Measurements from ENCODE around the gene EPB41L4A.

DNA sequence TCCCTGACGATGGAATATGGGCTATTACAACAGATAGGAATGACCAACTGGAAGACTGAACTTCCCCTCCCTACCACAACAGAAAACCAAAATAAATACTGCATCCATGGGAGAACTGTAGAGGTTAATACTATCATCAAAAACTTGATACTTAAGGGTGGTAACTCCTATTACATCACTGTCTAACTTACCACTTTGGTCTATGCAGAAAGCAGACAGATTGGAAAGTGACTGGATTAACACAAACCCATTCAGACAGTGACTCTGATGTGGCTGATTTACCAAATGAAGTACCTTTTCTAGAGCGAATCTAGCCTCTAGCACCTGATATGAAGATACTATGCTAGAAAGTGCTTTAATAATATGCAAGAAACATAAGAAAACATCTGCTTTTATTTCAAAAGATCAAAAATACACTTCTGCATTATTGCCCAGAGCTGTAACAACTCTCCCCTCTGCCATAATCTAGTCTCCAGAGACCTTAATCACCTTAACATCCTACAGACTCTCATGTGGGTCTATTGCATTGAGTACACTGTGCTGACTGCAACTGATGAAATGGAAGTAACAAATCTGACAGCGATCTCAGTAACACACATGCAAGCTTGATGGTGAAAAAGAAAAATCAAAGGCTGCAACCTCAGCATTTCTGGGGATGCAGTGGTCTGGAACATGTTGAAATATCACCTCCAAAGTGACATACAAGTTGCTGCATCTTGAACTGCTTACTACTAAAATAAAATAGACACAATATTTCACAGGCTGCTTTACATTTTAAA, 62.7 kb downstream of the EPB41L4A start:
- TF ChIP-seq, protein P1, sequence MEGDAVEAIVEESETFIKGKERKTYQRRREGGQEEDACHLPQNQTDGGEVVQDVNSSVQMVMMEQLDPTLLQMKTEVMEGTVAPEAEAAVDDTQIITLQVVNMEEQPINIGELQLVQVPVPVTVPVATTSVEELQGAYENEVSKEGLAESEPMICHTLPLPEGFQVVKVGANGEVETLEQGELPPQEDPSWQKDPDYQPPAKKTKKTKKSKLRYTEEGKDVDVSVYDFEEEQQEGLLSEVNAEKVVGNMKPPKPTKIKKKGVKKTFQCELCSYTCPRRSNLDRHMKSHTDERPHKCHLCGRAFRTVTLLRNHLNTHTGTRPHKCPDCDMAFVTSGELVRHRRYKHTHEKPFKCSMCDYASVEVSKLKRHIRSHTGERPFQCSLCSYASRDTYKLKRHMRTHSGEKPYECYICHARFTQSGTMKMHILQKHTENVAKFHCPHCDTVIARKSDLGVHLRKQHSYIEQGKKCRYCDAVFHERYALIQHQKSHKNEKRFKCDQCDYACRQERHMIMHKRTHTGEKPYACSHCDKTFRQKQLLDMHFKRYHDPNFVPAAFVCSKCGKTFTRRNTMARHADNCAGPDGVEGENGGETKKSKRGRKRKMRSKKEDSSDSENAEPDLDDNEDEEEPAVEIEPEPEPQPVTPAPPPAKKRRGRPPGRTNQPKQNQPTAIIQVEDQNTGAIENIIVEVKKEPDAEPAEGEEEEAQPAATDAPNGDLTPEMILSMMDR (IDR thresholded peaks at IDR 0.05; ENCODE audit: insufficient read depth, low read depth, low read length), result no peak
- TF ChIP-seq EZH2 (IDR thresholded peaks at IDR 0.05; ENCODE audit: insufficient read depth, low read length), result no peak
